ENCODE measurements around the gene BATF3.

- no peak for TF ChIP-seq CTCF (IDR thresholded peaks at IDR 0.05; ENCODE audit: extremely low read depth in 1 of 2, insufficient read depth in 1 of 2, low read depth in 1 of 2, low read length in 2 of 2)
- TF ChIP-seq GATA2 (IDR thresholded peaks at IDR 0.05; ENCODE audit: insufficient read depth, insufficient read length, low read depth, low read length), result no peak
- no peak for TF ChIP-seq POLR2A (IDR thresholded peaks at IDR 0.05; ENCODE audit: low read depth, low read length)
- no peak for TF ChIP-seq POLR2AphosphoS5 (IDR thresholded peaks at IDR 0.05; ENCODE audit: insufficient read depth, low read depth, low read length)
- TF ChIP-seq MYC (IDR thresholded peaks at IDR 0.05; ENCODE audit: low read depth, low read length), result no peak
- no peak for TF ChIP-seq EZH2 (IDR thresholded peaks at IDR 0.05; ENCODE audit: borderline replicate concordance, low read depth, low read length, severe bottlenecking)
Measured at GRCh38 chr1:212703991-212704564, 4.4 kb upstream of the BATF3 start.

Data from endothelial cell of umbilical vein (primary cell).